ENCODE results near the gene NSDHL. TPM values are rescaled to one million over a fixed set of nuclear protein-coding genes. Genes with fewer than 3 reads are reported as not detected.

NSDHL gene
- total RNA-seq, 2 experiments from 2014 or later, result 20.0 to 20.6 TPM

Other genes with a start within 250 kb of the NSDHL start
- gene GABRQ, start 193.2 kb upstream of the NSDHL start, total RNA-seq, result under 1 TPM in 1 of 2 experiments, not detected in 1; 0.02 TPM
- not detected for gene MAGEA3, start 132.3 kb upstream of the NSDHL start, total RNA-seq
- gene CSAG2, start 121.8 kb upstream of the NSDHL start, total RNA-seq, result under 1 TPM in 1 of 2 experiments, not detected in 1; 0.23 TPM
- gene MAGEA2B, start 116.4 kb upstream of the NSDHL start, total RNA-seq, result not detected
- not detected for gene CSAG1, start 97.3 kb upstream of the NSDHL start, total RNA-seq
- gene MAGEA12, start 97.3 kb upstream of the NSDHL start, total RNA-seq, result not detected
- gene MAGEA2, start 77.2 kb upstream of the NSDHL start, total RNA-seq, result not detected
- gene CSAG3, start 71.8 kb upstream of the NSDHL start, total RNA-seq, result under 1 TPM; 0.23 to 0.55 TPM
- gene MAGEA6, start 61.4 kb upstream of the NSDHL start, total RNA-seq, result not detected
- gene CETN2, start 306 bp upstream of the NSDHL start, total RNA-seq, result 10 to 100 TPM; 11.2 to 13.1 TPM
- 1 to 10 TPM; 2.0 to 2.1 TPM for gene ZNF185, start 67.0 kb downstream of the NSDHL start, total RNA-seq
- under 1 TPM in 1 of 2 experiments, not detected in 1; 0.05 TPM for gene PNMA5, start 163.1 kb downstream of the NSDHL start, total RNA-seq
- under 1 TPM; 0.54 to 0.75 TPM for gene PNMA3, start 225.4 kb downstream of the NSDHL start, total RNA-seq
- gene PNMA6A, start 241.4 kb downstream of the NSDHL start, total RNA-seq, result under 1 TPM; 0.30 to 0.39 TPM

Measured in activated CD4-positive, alpha-beta T cell treated with anti-CD3 and anti-CD28 coated beads for 36 hours (primary cell).